ENCODE results near the gene GAS2.

Gene GAS2

DNA sequence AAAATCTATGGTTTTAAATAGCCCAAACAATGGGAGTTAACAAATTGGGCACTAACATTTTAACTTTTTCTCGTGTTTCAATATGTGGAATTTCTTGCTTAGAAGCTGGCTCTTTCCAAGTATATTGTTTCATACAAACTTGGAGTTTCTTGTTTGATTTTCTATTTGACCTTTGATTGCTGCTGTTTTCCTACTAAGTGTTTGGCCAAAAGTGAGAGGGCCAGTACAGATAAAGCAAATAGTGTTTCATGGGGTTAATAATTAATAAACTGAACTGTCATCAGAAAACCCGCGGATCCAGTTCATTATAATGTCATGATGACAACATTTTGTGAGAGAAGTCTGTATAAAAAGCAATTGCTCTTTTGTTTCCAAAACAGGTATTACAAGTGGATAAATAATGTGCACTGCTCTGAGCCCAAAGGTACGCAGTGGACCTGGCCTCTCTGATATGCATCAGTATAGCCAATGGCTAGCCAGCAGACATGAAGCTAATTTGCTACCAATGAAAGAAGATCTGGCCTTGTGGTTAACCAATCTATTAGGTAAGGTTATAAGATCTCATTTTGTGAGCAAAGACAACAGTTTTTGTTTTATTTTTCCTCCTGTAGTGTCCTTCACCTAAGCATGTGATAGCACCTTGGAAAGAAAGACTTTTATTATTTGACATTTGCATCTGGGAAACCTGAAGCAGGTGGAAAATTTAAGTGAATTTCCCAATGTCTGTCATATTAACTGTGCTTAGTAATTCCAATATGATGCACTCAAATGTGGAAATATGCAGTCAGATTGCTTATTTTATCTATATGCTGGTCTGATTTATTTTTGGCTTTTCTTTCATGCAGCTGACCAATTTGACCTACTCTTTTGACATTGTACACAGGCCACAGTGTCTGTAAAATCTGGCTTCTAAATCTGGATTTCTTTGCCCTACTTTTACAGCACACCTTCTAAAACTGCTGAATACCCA is 8.3 kb downstream of the GAS2 start:
- Histone ChIP-seq H3K4me1 (ENCODE audit: control insufficient read depth in 2 of 2, insufficient read depth in 1 of 2, low read depth in 1 of 2, low read length in 2 of 2) (no peaks in the 10 kb centered on the region), H3K4me3 (ENCODE audit: low read length in 2 of 2) (no peak overlapping the region), H3K9me3 (replicated peaks in 1 of 2; ENCODE audit: control insufficient read depth in 2 of 2, insufficient read depth in 1 of 2, low read depth in 1 of 2, low read length in 2 of 2) (no peaks in the 10 kb centered on the region), H4K8ac (ENCODE audit: low read depth, low read length) (no peak overlapping the region), H3K9ac (ENCODE audit: low read depth, low read length, poor library complexity) (no peak overlapping the region), H2BK5ac (ENCODE audit: low read length) (no peak overlapping the region), H2BK15ac (ENCODE audit: low read length) (no peak overlapping the region), H2AK5ac (ENCODE audit: low read depth, low read length) (no peak overlapping the region), H2AFZ (ENCODE audit: low read length) (no peak overlapping the region), H3K23ac (ENCODE audit: low read depth, low read length, poor library complexity) (no peak overlapping the region), H3K14ac (ENCODE audit: low read length) (no peak overlapping the region), H2BK12ac (ENCODE audit: low read length) (no peak overlapping the region), H3K4me2 (ENCODE audit: insufficient read depth, low read length, poor library complexity, severe bottlenecking) (no peak overlapping the region), H2BK120ac (ENCODE audit: low read depth, low read length) (no peak overlapping the region), H3K18ac (ENCODE audit: low read length) (no peak overlapping the region), H3K4ac (ENCODE audit: low read length) (no peak overlapping the region), H4K91ac (ENCODE audit: low read depth, low read length, poor library complexity) (no peak overlapping the region), H3K79me1 (ENCODE audit: low read depth, low read length) (no peaks in the 10 kb centered on the region), H3K27me3 (ENCODE audit: control insufficient read depth in 3 of 3, insufficient read depth in 3 of 3, low read depth in 1 of 3, low read length in 3 of 3) (no peaks in the 10 kb centered on the region), H3K27ac (replicated peaks; ENCODE audit: low read length) (no peak overlapping the region), H3K36me3 (replicated peaks in 1 of 2; ENCODE audit: control insufficient read depth in 2 of 2, insufficient read depth in 2 of 2, low read length in 2 of 2) (no peaks in the 10 kb centered on the region)
- no peak for DNase-seq (ENCODE audit: low spot score)
- no CpG with 5 or more reads among the region's 4 CpGs for WGBS, 2 donors (ENCODE audit: extremely low coverage in 2 of 2, insufficient read length in 2 of 2, insufficient replicate concordance in 1 of 2)

GRCh38 chr11:22677153-22677903 is 10.9 kb downstream of the GAS2 start:
- Histone ChIP-seq H3K4ac (ENCODE audit: low read length) (no peak overlapping the region), H3K4me1 (ENCODE audit: control insufficient read depth in 2 of 2, insufficient read depth in 1 of 2, low read depth in 1 of 2, low read length in 2 of 2) (no peaks in the 10 kb centered on the region), H2AFZ (ENCODE audit: low read length) (no peak overlapping the region), H3K27ac (replicated peaks; ENCODE audit: low read length) (no peak overlapping the region), H3K23ac (ENCODE audit: low read depth, low read length, poor library complexity) (no peak overlapping the region), H2AK5ac (ENCODE audit: low read depth, low read length) (no peak overlapping the region), H3K14ac (ENCODE audit: low read length) (no peak overlapping the region), H3K4me3 (ENCODE audit: low read length in 2 of 2) (no peak overlapping the region), H4K91ac (ENCODE audit: low read depth, low read length, poor library complexity) (no peak overlapping the region), H3K4me2 (ENCODE audit: insufficient read depth, low read length, poor library complexity, severe bottlenecking) (no peak overlapping the region), H3K79me1 (ENCODE audit: low read depth, low read length) (no peaks in the 10 kb centered on the region), H2BK12ac (ENCODE audit: low read length) (peak overlapping the region; percentile 22), H3K9me3 (replicated peaks in 1 of 2; ENCODE audit: control insufficient read depth in 2 of 2, insufficient read depth in 1 of 2, low read depth in 1 of 2, low read length in 2 of 2) (no peaks in the 10 kb centered on the region), H2BK5ac (ENCODE audit: low read length) (no peak overlapping the region), H3K27me3 (ENCODE audit: control insufficient read depth in 3 of 3, insufficient read depth in 3 of 3, low read depth in 1 of 3, low read length in 3 of 3) (no peaks in the 10 kb centered on the region), H4K8ac (ENCODE audit: low read depth, low read length) (no peak overlapping the region), H3K18ac (ENCODE audit: low read length) (peak overlapping the region; percentile 8), H3K36me3 (replicated peaks in 1 of 2; ENCODE audit: control insufficient read depth in 2 of 2, insufficient read depth in 2 of 2, low read length in 2 of 2) (no peaks in the 10 kb centered on the region), H3K9ac (ENCODE audit: low read depth, low read length, poor library complexity) (no peak overlapping the region), H2BK120ac (ENCODE audit: low read depth, low read length) (no peak overlapping the region), H2BK15ac (ENCODE audit: low read length) (no peak overlapping the region)
- no CpG with 5 or more reads among the region's 4 CpGs for WGBS, 2 donors (ENCODE audit: extremely low coverage in 2 of 2, insufficient read length in 2 of 2, insufficient replicate concordance in 1 of 2)
- no peak for DNase-seq (ENCODE audit: low spot score)

DNA sequence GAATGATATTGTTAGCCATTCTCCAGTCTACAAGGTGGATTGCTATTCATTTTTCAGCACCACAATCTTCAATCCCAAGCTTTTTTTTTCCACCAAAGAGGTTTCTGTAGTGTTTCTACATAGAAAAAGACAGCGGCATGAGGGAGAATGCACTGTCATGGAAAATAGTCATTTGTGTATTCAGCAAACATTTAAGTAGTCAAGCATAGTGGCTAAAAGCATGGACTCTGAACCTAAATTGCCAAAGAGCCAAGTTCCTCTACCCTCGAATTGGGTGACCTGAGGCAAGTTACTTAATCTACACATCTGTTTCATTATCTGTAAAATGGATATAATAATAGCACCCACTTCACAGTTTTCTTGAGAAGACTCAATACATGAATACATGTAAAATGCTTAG is 14.2 kb downstream of the GAS2 start:
- no peak overlapping the region for H3K14ac ChIP-seq (ENCODE audit: low read length)

GRCh38 chr11:22681281-22681812 is 14.9 kb downstream of the GAS2 start:
- Histone ChIP-seq H2BK120ac (ENCODE audit: low read depth, low read length) (no peak overlapping the region), H2BK5ac (ENCODE audit: low read length) (no peak overlapping the region), H3K14ac (ENCODE audit: low read length) (no peak overlapping the region), H3K4me3 (ENCODE audit: low read length in 2 of 2) (no peak overlapping the region), H3K27me3 (ENCODE audit: control insufficient read depth in 3 of 3, insufficient read depth in 3 of 3, low read depth in 1 of 3, low read length in 3 of 3) (no peaks in the 10 kb centered on the region), H4K8ac (ENCODE audit: low read depth, low read length) (no peak overlapping the region), H3K27ac (replicated peaks; ENCODE audit: low read length) (no peak overlapping the region), H3K23ac (ENCODE audit: low read depth, low read length, poor library complexity) (no peak overlapping the region), H3K4ac (ENCODE audit: low read length) (no peak overlapping the region), H2AFZ (ENCODE audit: low read length) (no peak overlapping the region), H3K18ac (ENCODE audit: low read length) (no peak overlapping the region), H3K4me1 (ENCODE audit: control insufficient read depth in 2 of 2, insufficient read depth in 1 of 2, low read depth in 1 of 2, low read length in 2 of 2) (no peaks in the 10 kb centered on the region), H3K79me1 (ENCODE audit: low read depth, low read length) (no peaks in the 10 kb centered on the region), H3K9ac (ENCODE audit: low read depth, low read length, poor library complexity) (no peak overlapping the region), H3K4me2 (ENCODE audit: insufficient read depth, low read length, poor library complexity, severe bottlenecking) (no peak overlapping the region), H3K9me3 (replicated peaks in 1 of 2; ENCODE audit: control insufficient read depth in 2 of 2, insufficient read depth in 1 of 2, low read depth in 1 of 2, low read length in 2 of 2) (no peaks in the 10 kb centered on the region), H4K91ac (ENCODE audit: low read depth, low read length, poor library complexity) (no peak overlapping the region), H2BK15ac (ENCODE audit: low read length) (no peak overlapping the region), H2AK5ac (ENCODE audit: low read depth, low read length) (no peak overlapping the region), H2BK12ac (ENCODE audit: low read length) (no peak overlapping the region), H3K36me3 (replicated peaks in 1 of 2; ENCODE audit: control insufficient read depth in 2 of 2, insufficient read depth in 2 of 2, low read length in 2 of 2) (no peaks in the 10 kb centered on the region)
- DNase-seq (ENCODE audit: low spot score) = no peak
- no CpG with 5 or more reads among the region's 4 CpGs for WGBS, 2 donors (ENCODE audit: extremely low coverage in 2 of 2, insufficient read length in 2 of 2, insufficient replicate concordance in 1 of 2)

More for the DNA sequence above, 14.2 kb downstream of the GAS2 start:
- Histone ChIP-seq H2BK120ac (ENCODE audit: low read depth, low read length) (no peak overlapping the region), H3K4me1 (ENCODE audit: control insufficient read depth in 2 of 2, insufficient read depth in 1 of 2, low read depth in 1 of 2, low read length in 2 of 2) (no peaks in the 10 kb centered on the region), H3K23ac (ENCODE audit: low read depth, low read length, poor library complexity) (no peak overlapping the region), H3K18ac (ENCODE audit: low read length) (no peak overlapping the region), H3K4me3 (ENCODE audit: low read length in 2 of 2) (no peak overlapping the region), H2BK15ac (ENCODE audit: low read length) (no peak overlapping the region), H4K8ac (ENCODE audit: low read depth, low read length) (no peak overlapping the region), H2BK5ac (ENCODE audit: low read length) (no peak overlapping the region), H3K9ac (ENCODE audit: low read depth, low read length, poor library complexity) (no peak overlapping the region), H3K4me2 (ENCODE audit: insufficient read depth, low read length, poor library complexity, severe bottlenecking) (no peak overlapping the region), H2AFZ (ENCODE audit: low read length) (peak overlapping the region; percentile 2), H3K4ac (ENCODE audit: low read length) (no peak overlapping the region), H3K79me1 (ENCODE audit: low read depth, low read length) (no peaks in the 10 kb centered on the region), H3K9me3 (replicated peaks in 1 of 2; ENCODE audit: control insufficient read depth in 2 of 2, insufficient read depth in 1 of 2, low read depth in 1 of 2, low read length in 2 of 2) (no peaks in the 10 kb centered on the region), H3K27ac (replicated peaks; ENCODE audit: low read length) (no peak overlapping the region), H4K91ac (ENCODE audit: low read depth, low read length, poor library complexity) (no peak overlapping the region), H2BK12ac (ENCODE audit: low read length) (no peak overlapping the region), H3K27me3 (ENCODE audit: control insufficient read depth in 3 of 3, insufficient read depth in 3 of 3, low read depth in 1 of 3, low read length in 3 of 3) (no peaks in the 10 kb centered on the region), H2AK5ac (ENCODE audit: low read depth, low read length) (no peak overlapping the region), H3K36me3 (replicated peaks in 1 of 2; ENCODE audit: control insufficient read depth in 2 of 2, insufficient read depth in 2 of 2, low read length in 2 of 2) (no peaks in the 10 kb centered on the region)
- DNase-seq (ENCODE audit: low spot score) = no peak
- no CpG with 5 or more reads among the region's 2 CpGs for WGBS, 2 donors (ENCODE audit: extremely low coverage in 2 of 2, insufficient read length in 2 of 2, insufficient replicate concordance in 1 of 2)

Data from neuronal stem cell (in vitro differentiated cells).